Measurements from ENCODE around the gene TTLL9. TPM values are rescaled to one million over a fixed set of nuclear protein-coding genes. Genes with fewer than 3 reads are reported as not detected.
A peak's percentile ranks its signal among the peaks of the same experiment; 100 is the strongest.

Gene TTLL9
- total and polyA plus RNA-seq, 4 donors: 0.06 to 0.08 TPM; not detected in 2

GRCh38 chr20:31840906-31841816 lies 29.3 kb upstream of the TTLL9 start:
- no peak overlapping the region for H3K9ac ChIP-seq (ENCODE audit: low read depth in 1 of 2, low read length in 2 of 2)

More at GRCh38 chr20:31840906-31841816, 29.3 kb upstream of the TTLL9 start:
- H3K36me3 ChIP-seq (ENCODE audit: control insufficient read depth in 4 of 4, insufficient read depth in 3 of 4, low read depth in 1 of 4, low read length in 3 of 4): no peaks in the 10 kb centered on the region
- no peaks in the 10 kb centered on the region for H3K9me3 ChIP-seq (ENCODE audit: control insufficient read depth in 4 of 4, low read length in 3 of 4)
- WGBS: 79% methylated on average over 15 of the region's 15 CpGs
- TF ChIP-seq YY1 (IDR thresholded peaks at IDR 0.05) (no peak), HNF4G (IDR thresholded peaks at IDR 0.05) (no peak), NR2F2 (IDR thresholded peaks at IDR 0.05) (no peak), TAF1 (conservative IDR thresholded peaks at IDR 0.05) (no peak), JUND (IDR thresholded peaks at IDR 0.05) (no peak), SP1 (IDR thresholded peaks at IDR 0.05) (no peak), HNF4A (conservative IDR thresholded peaks at IDR 0.05) (no peak), ZBTB33 (IDR thresholded peaks at IDR 0.05) (no peak), FOXA1 (IDR thresholded peaks at IDR 0.05) (no peak), FOXA2 (IDR thresholded peaks at IDR 0.05) (no peak), RAD21 (IDR thresholded peaks at IDR 0.05) (no peak), CTCF (IDR thresholded peaks at IDR 0.05; ENCODE audit: low read depth, low read length, missing input control) (no peak), REST (IDR thresholded peaks at IDR 0.05) (no peak), GABPA (IDR thresholded peaks at IDR 0.05 in 1 of 2, conservative IDR thresholded peaks at IDR 0.05 in 1 of 2) (no peak), EGR1 (IDR thresholded peaks at IDR 0.05; ENCODE audit: low read depth in 2 of 2) (no peak)
- TF ChIP-seq, protein P1, sequence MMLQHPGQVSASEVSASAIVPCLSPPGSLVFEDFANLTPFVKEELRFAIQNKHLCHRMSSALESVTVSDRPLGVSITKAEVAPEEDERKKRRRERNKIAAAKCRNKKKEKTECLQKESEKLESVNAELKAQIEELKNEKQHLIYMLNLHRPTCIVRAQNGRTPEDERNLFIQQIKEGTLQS (IDR thresholded peaks at IDR 0.05): no peak
- TF ChIP-seq, protein P2, sequence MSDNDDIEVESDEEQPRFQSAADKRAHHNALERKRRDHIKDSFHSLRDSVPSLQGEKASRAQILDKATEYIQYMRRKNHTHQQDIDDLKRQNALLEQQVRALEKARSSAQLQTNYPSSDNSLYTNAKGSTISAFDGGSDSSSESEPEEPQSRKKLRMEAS (IDR thresholded peaks at IDR 0.05): no peak
- no peak for DNase-seq (ENCODE audit: low spot score)
- peak overlapping the region in 1 of 2 donors; percentile 34 for H3K27ac ChIP-seq (ENCODE audit: low read depth in 1 of 2, low read length in 2 of 2)
- H3K4me3 ChIP-seq (ENCODE audit: low read depth in 1 of 3, low read length in 3 of 3): no peak overlapping the region
- no peaks in the 10 kb centered on the region for H3K4me1 ChIP-seq (ENCODE audit: control insufficient read depth in 4 of 4, insufficient read depth in 4 of 4, low read length in 3 of 4)
- H3K27me3 ChIP-seq (ENCODE audit: control insufficient read depth in 4 of 4, insufficient read depth in 4 of 4, low read length in 3 of 4): peaks cover 0 to 3% (median 0%) of the 10 kb centered on the region in 4 donors
